GM12878 (cell line): ENCODE results near the gene CD38. TPM values are rescaled to one million over a fixed set of nuclear protein-coding genes. Genes with fewer than 3 reads are reported as not detected.

Experiments
- ATAC-seq: fragments of 200-7000 bp; cut with Tn5 transposase; 3 replicates; pipeline ENCODE4 v1.9.1; 2020; ENCODE audit warnings: mild to moderate bottlenecking, moderate library complexity
- BruUV-seq: library from RNA; stranded (reverse); fragments of 400-500 nt; replicated peaks from 2 replicates; lab custom pipeline; 2021; lab: Mats Ljungman, UMichigan
- CTCF ChIA-PET: fragments of 300-600 bp; sonication (Branson Sonifier 250); formaldehyde crosslinking; extraction: SDS; loops from one replicate; lab custom pipeline; 2021; ENCODE audit warnings: inconsistent platforms; lab: Yijun Ruan, JAX
- POLR2A ChIA-PET: fragments of 350-600 bp; formaldehyde crosslinking; extraction: SDS; loops from one replicate; lab custom pipeline; 2021; ENCODE audit warnings: inconsistent platforms; lab: Charles Lee
- RAD21 ChIA-PET: fragments of 300-600 bp; sonication (Branson Sonifier 250); formaldehyde crosslinking; loops from one replicate; lab custom pipeline; 2023; ENCODE audit warnings: antibody characterized with exemption; ENCODE audit not compliant: unreplicated experiment; lab: Charles Lee
- SMC1A ChIA-PET: fragments of 300-600 bp; sonication (Branson Sonifier 250); formaldehyde crosslinking; loops from one replicate; lab custom pipeline; 2023; ENCODE audit not compliant: unreplicated experiment, uncharacterized antibody; lab: Charles Lee
- DNase-seq: peaks from one replicate; pipeline ENCODE4 v3.0.0-alpha.2; 2011; ENCODE audit warnings: low read depth, low spot score
- FAIRE-seq: peaks from 3 replicates; lab custom pipeline; 2011; peaks lifted over from hg19 to GRCh38; lab: Jason Lieb, UNC
- H2AFZ ChIP-seq: 2 replicates; pipeline ENCODE4 v1.6.0; 2011; ENCODE audit warnings: low read depth, low read length, control low read depth; ENCODE audit not compliant: control insufficient read depth
- H3K27ac ChIP-seq: 2 replicates; pipeline ENCODE4 v1.5.1; 2011; ENCODE audit warnings: control low read depth; ENCODE audit not compliant: control insufficient read depth, insufficient read depth
- H3K27me3 ChIP-seq, 2 experiments: replicated peaks in 1 of 2; 2 replicates each; pipeline versions ENCODE4 v1.6.0 to v1.6.1; 2011; ENCODE audit warnings: low read length in 1 of 2; ENCODE audit not compliant: control insufficient read depth in 2 of 2, insufficient read depth in 2 of 2
- H3K36me3 ChIP-seq, 2 experiments: 2 replicates each; pipeline ENCODE4 v1.5.1; 2011; ENCODE audit warnings: low read length in 1 of 2; ENCODE audit not compliant: control insufficient read depth in 2 of 2, insufficient read depth in 2 of 2
- H3K4me1 ChIP-seq: 2 replicates; pipeline ENCODE4 v1.6.1; 2011; ENCODE audit warnings: mild to moderate bottlenecking, low read length, moderate library complexity, mixed read lengths; ENCODE audit not compliant: control insufficient read depth, insufficient read depth
- H3K4me2 ChIP-seq: 2 replicates; pipeline ENCODE4 v1.6.0; 2011; ENCODE audit warnings: control low read depth; ENCODE audit not compliant: control insufficient read depth, insufficient read depth
- H3K4me3 ChIP-seq: fragments of 200-600 bp; sonication (generic); 2 replicates; pipeline ENCODE4 v1.5.1; 2016
- H3K79me2 ChIP-seq: 2 replicates; pipeline ENCODE4 v1.6.0; 2011; ENCODE audit warnings: low read length; ENCODE audit not compliant: control insufficient read depth, insufficient read depth
- H3K9ac ChIP-seq: 2 replicates; pipeline ENCODE4 v1.8.0; 2011; ENCODE audit warnings: low read length, control low read depth, mixed read lengths; ENCODE audit not compliant: control insufficient read depth, insufficient read depth
- H3K9me3 ChIP-seq: replicated peaks from 3 replicates; pipeline ENCODE4 v1.5.1; 2011; ENCODE audit warnings: mild to moderate bottlenecking, low read length; ENCODE audit not compliant: control insufficient read depth, insufficient read depth
- H4K20me1 ChIP-seq: 2 replicates; pipeline ENCODE4 v1.6.0; 2011; ENCODE audit not compliant: control insufficient read depth, insufficient read depth
- CHD2 ChIP-seq: IDR thresholded peaks from 2 replicates; pipeline ENCODE4 v1.6.1; 2011; ENCODE audit warnings: low read depth, low read length, improper control_type of control experiment, borderline replicate concordance
- CUX1 ChIP-seq: IDR thresholded peaks from 2 replicates; pipeline ENCODE4 v1.6.1; 2012; ENCODE audit warnings: improper control_type of control experiment, low read depth, low read length; ENCODE audit not compliant: insufficient replicate concordance
- ESRRA ChIP-seq: IDR thresholded peaks from 2 replicates; pipeline ENCODE4 v1.6.1; 2012; ENCODE audit warnings: mild to moderate bottlenecking, low read length, improper control_type of control experiment
- FOS ChIP-seq: IDR thresholded peaks from 3 replicates; pipeline ENCODE4 v1.6.1; 2011; ENCODE audit warnings: borderline replicate concordance; ENCODE audit not compliant: insufficient read length; ENCODE audit errors: extremely low read depth
- IRF4 ChIP-seq: IDR thresholded peaks from 2 replicates; pipeline ENCODE4 v1.6.1; 2011; ENCODE audit warnings: low read depth, low read length
- KDM1A ChIP-seq: fragments of 200-600 bp; sonication (generic); IDR thresholded peaks from 2 replicates; pipeline ENCODE4 v1.6.1; 2016; ENCODE audit warnings: borderline replicate concordance
- NFIC ChIP-seq: IDR thresholded peaks from 2 replicates; pipeline ENCODE4 v1.6.1; 2012; ENCODE audit warnings: low read depth, mild to moderate bottlenecking, inconsistent platforms, low read length, moderate library complexity
- POU2F2 ChIP-seq: IDR thresholded peaks from 3 replicates; pipeline ENCODE4 v1.6.1; 2011; ENCODE audit warnings: low read depth, mild to moderate bottlenecking, low read length, borderline replicate concordance
- RELA ChIP-seq: fragments of 450-650 bp; IDR thresholded peaks from 2 replicates; pipeline ENCODE4 v1.8.0; 2014; ENCODE audit warnings: borderline replicate concordance; ENCODE audit not compliant: partially characterized antibody
- SKIL ChIP-seq: fragments of 450-650 bp; IDR thresholded peaks from 2 replicates; pipeline ENCODE4 v1.6.1; 2017; ENCODE audit warnings: mild to moderate bottlenecking, low read depth, inconsistent platforms; ENCODE audit not compliant: poor library complexity, severe bottlenecking
- ZBTB33 ChIP-seq: fragments of 450-650 bp; IDR thresholded peaks from 2 replicates; pipeline ENCODE4 v1.6.1; 2017; ENCODE audit warnings: mild to moderate bottlenecking
- ZNF207 ChIP-seq: fragments of 450-650 bp; IDR thresholded peaks from 2 replicates; pipeline ENCODE4 v1.6.1; 2014; ENCODE audit warnings: antibody characterized with exemption, mild to moderate bottlenecking, borderline replicate concordance
- WGBS: methylation state at CpG from one replicate; pipeline ENCODE4 v1.1.6; 2016; ENCODE audit warnings: low lambda C conversion rate; ENCODE audit not compliant: insufficient replicate concordance, insufficient coverage; ENCODE audit errors: missing lambda C conversion rate; 5-methylcytosine and 5-hydroxymethylcytosine counted together
- in situ Hi-C: fragments of 300-500 bp; cut with MboI; formaldehyde crosslinking; loops from 9 replicates; pipeline ENCODE4 v1.14.3; 2018; ENCODE audit warnings: mixed read lengths
- intact Hi-C: fragments of 100-400 bp; cut with micrococcal nuclease; formaldehyde crosslinking; loops from one replicate; pipeline ENCODE4 v1.14.2; 2022; ENCODE audit not compliant: unreplicated experiment
- polyA plus RNA-seq, 11 experiments: library from polyadenylated mRNA; depleted of rRNA in 4 of 11; unstranded in 6 of 11; stranded (reverse) in 5 of 11; fragments of >200 nt; fragmentation: Nextera tagmentation in 4 of 11; fragmentation: Illumina TruSeq in 1 of 11; extraction: Ambion mirVana in 4 of 11; extraction: Trizol in 1 of 11; gene quantifications; 1 replicate in 1 of 11; 2 replicates in 10 of 11; pipeline versions ENCODE4 v1.2.1 to v1.2.3, GENCODE V29; 2011 to 2016; ENCODE audit warnings: inconsistent platforms in 2 of 11, missing spikeins in 2 of 11, low read depth in 1 of 11
- total RNA-seq, 4 experiments: library from RNA; depleted of rRNA in 3 of 4; stranded (reverse); fragments of >200 nt in 3 of 4; fragmentation: Illumina TruSeq in 1 of 4; extraction: Trizol in 1 of 4; gene quantifications; 2 replicates each; pipeline versions ENCODE4 v1.2.1 to v1.2.3, GENCODE V29; 2013 to 2021

Gene CD38
- total and polyA plus RNA-seq, 10 of the 15 experiments (the other 5 are each of a cell fraction or from before 2014, with no cell fraction given), result 3.5 to 39.8 (median 12.7) TPM

GRCh38 chr4:15883610-15884243 lies 105.6 kb downstream of the CD38 start:
- Histone ChIP-seq H2AFZ (no peak overlapping the region), H4K20me1 (no peaks in the 10 kb centered on the region), H3K9ac (no peak overlapping the region), H3K9me3 (no peaks in the 10 kb centered on the region), H3K4me3 (no peak overlapping the region), H3K36me3 (no peaks in the 10 kb centered on the region), H3K4me2 (no peak overlapping the region), H3K27me3 (no peaks in the 10 kb centered on the region), H3K79me2 (no peaks in the 10 kb centered on the region), H3K27ac (no peak overlapping the region), H3K4me1 (no peaks in the 10 kb centered on the region)
- ChIA-PET RAD21 (interaction anchor here (0.9 to 6.7 kb wide), 18 partner anchors 13 to 413 kb away, joined by 3 to 142 read pairs (median 7); partner anchors contain the start of gene FGFBP1), POLR2A (interaction anchor here (2.1 kb wide), 1 partner anchor 72 kb away, joined by 12 read pairs; no protein-coding TSS in a partner anchor), CTCF (interaction anchor here (0.6 to 8.9 kb wide), 49 partner anchors 8 to 413 kb away, joined by 3 to 194 read pairs (median 5); partner anchors contain the start of genes CD38 and FGFBP1), SMC1A (interaction anchor here (1.0 to 8.9 kb wide), 39 partner anchors 7 to 404 kb away, joined by 3 to 179 read pairs (median 5); partner anchors contain the start of gene FAM200B)
- intact Hi-C loops (loop anchor here (2.0 kb wide), 1 partner anchor 405 kb away; no protein-coding TSS in a partner anchor), in situ Hi-C loops (loop anchor here (5.0 to 10.0 kb wide), 2 partner anchors 71 to 76 kb away; no protein-coding TSS in a partner anchor)
- WGBS, result 61% methylated on average over 4 of the region's 4 CpGs
- no TSS peak for BruUV-seq
- DNase-seq (no peak), FAIRE-seq (no peak), ATAC-seq (peak; percentile 49)
- TF ChIP-seq CHD2, result no peak
- TF ChIP-seq NFIC, result no peak
- TF ChIP-seq POU2F2, result no peak
- no peak for TF ChIP-seq ZNF207
- no peak for TF ChIP-seq ZBTB33
- no peak for TF ChIP-seq SKIL
- TF ChIP-seq RELA, result no peak
- no peak for TF ChIP-seq KDM1A
- TF ChIP-seq IRF4, result no peak
- no peak for TF ChIP-seq ESRRA
- no peak for TF ChIP-seq CUX1
- no peak for TF ChIP-seq FOS
